Erythroblast (primary cell): Measurements from ENCODE around the gene LIG3.
"Not testable (repeated sequence)": the region's sequence is repeated elsewhere in the genome, so short reads cannot be mapped to it uniquely, and the experiment has no call there.

Experiments used
- DNase-seq, 2 experiments: peaks; one replicate each; lab custom pipeline; 2025; lab: John Stamatoyannopoulos, UW
- GATA1 ChIP-seq: IDR thresholded peaks from 2 replicates; pipeline ENCODE4 v1.6.1; 2011; ENCODE audit warnings: low read depth, mild to moderate bottlenecking, control low read depth, low read length, moderate library complexity
- POLR2A ChIP-seq: IDR thresholded peaks from 2 replicates; pipeline ENCODE4 v1.6.1; 2011; ENCODE audit warnings: mild to moderate bottlenecking, low read length

The LIG3 gene

GRCh38 chr17:35016369-35016768 lies 36.1 kb downstream of the LIG3 start:
- no peak for DNase-seq
- TF ChIP-seq GATA1 (no peak), POLR2A (no peak)

DNA sequence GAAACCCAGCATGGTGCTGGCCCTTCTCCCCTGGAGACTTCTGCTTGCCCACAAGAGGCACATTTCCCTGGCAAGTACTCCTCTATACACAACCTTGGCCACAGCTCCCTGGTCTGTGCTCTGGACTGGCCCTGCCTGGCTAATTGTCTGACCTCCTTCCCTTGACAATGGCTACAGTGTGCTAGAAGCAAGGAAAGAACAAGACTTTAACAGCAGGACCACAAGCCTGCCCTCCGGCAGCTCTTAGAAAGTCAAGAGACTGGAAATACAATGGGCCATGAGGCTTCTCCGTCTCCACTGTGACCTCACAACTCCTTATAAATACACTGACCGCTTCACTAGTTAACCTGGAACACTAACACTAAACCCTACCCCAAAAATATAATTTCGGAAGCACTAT lies 36.7 kb downstream of the LIG3 start:
- TF ChIP-seq POLR2A (no peak), GATA1 (no peak)
- no peak for DNase-seq

- TF ChIP-seq GATA1 (no peak), POLR2A (no peak)
- DNase-seq = no peak
These were observed 38.5 kb downstream of the LIG3 start for GRCh38 chr17:35018814-35019213.

GRCh38 chr17:35019386-35020179 lies 39.3 kb downstream of the LIG3 start:
- TF ChIP-seq POLR2A (no peak), GATA1 (no peak)
- DNase-seq = no peak

DNA sequence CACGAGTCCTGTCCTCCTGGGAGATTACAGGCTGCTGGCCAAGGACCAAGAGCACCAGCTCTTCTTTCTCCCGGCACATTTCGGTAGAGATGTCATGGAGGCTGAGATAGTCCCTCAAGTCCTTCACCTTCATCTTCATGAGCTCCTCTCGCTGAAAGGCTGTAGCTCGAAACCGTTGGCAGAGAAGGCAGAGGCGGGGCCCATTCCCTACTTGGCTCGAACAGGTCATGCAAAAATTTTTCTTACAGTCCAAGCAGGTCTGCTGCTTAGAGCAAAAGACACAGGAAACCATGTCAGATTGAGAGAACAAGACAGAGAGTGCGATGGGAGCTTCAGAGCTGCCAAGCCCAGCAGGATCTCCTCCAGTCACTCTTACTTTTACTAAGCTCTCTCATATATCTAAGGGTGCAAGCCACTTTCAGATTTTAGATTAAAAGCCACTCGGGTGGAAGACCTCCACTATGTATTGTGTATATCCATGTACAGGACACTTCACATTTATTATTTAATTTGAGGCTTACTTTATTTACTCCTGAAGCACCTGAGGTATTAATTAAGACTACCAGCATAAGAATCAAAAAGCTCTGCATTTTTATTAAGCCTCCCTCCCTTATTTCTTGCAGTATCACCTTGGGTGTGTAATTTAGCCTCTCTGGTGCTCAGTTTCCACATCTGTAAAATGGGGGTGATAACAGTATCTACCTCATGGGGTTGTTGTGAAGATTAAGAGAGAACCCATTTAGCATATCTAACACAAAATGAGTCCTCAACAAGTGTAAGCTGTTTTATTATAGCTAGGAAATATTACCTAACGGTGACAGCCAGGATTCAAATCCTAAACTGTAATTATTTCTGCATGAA lies 41.4 kb downstream of the LIG3 start:
- no peak for TF ChIP-seq POLR2A
- TF ChIP-seq GATA1 = no peak

GRCh38 chr17:35022536-35023063 lies 42.3 kb downstream of the LIG3 start:
- DNase-seq = no peak
- no peak for TF ChIP-seq GATA1
- no peak for TF ChIP-seq POLR2A

More for the DNA sequence above, 41.4 kb downstream of the LIG3 start:
- DNase-seq = no peak

DNA sequence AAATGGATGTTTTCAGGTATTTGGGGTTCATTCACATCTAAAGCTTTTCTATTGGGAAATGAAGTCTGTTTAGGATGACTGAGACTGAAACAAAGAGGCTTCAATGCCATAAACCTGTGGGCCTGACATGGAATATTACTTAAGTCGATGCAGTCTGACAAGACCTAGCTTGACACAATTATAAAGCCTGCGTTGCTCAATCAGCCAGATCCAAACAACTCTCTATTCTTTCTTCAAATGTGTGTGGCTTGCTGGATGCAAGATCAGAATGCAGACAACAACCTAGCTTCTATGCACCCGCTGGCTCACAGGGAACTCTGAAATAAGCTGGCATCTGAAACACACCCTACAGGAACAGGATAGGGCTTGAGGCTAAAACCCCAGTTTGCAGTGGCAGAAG lies 43.2 kb downstream of the LIG3 start:
- no peak for DNase-seq
- no peak for TF ChIP-seq POLR2A
- TF ChIP-seq GATA1 = no peak

GRCh38 chr17:35025541-35025940 lies 45.2 kb downstream of the LIG3 start:
- DNase-seq = no peak
- TF ChIP-seq POLR2A = no peak
- no peak for TF ChIP-seq GATA1

GRCh38 chr17:35028097-35028496 lies 47.8 kb downstream of the LIG3 start:
- DNase-seq = not testable (repeated sequence)

DNA sequence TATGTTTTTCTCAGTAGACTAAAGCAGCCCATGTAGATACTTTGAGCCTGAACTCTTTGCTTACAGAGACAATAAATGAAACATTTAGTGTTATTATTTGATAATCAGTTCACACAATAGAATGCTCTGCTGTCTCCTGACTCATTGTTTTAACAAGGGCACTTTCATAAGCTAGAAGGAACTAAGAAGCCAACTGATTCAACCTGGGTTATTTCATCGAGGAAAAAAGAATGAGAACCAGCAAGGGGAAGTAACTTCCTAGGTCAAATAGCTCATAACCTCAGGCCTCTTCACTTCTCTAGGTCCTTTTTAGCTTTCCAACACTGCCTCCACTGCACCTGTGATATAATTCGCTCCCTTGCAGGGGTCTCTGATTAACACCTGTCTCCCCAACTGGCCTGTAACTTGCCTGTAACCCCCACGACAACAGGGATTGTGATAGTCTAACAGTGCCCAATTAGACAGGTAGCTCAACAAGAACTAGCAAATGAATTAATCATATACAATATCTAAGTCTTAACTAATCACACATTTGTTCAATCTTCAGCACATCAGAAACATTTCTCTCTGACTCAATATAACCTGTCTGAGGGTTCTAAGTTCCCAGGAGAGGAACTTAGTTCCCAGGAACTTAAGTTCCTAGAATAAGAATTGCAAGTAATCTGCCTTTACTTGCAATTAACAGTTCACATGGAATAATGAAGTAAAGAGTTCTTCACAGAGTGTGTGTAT lies 48.4 kb downstream of the LIG3 start:
- DNase-seq = no peak
- TF ChIP-seq GATA1 (no peak), POLR2A (no peak)

GRCh38 chr17:35030780-35031179 lies 50.5 kb downstream of the LIG3 start:
- DNase-seq = no peak
- no peak for TF ChIP-seq GATA1
- no peak for TF ChIP-seq POLR2A

DNA sequence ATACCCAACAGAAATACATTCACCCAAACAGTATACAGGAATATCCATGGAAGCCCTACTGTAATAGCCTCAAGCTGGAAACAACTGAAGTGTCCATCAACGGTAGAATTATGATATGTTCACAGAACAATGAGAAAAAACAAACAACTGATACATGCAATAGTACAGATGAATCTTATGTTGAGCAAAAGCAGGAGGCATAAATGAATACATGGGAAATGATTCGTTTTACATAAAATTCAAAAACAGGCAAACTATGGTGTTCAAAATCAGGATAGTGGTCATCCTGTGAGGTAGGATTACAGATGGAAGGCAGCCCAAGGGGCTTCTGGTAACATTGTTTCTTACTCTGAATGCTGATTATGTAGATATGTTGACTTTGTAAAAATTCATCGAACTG lies 58.1 kb downstream of the LIG3 start:
- DNase-seq = no peak
- no peak for TF ChIP-seq GATA1
- TF ChIP-seq POLR2A = no peak

GRCh38 chr17:35041390-35041789 lies 61.1 kb downstream of the LIG3 start:
- no peak for TF ChIP-seq POLR2A
- no peak for TF ChIP-seq GATA1
- DNase-seq = no peak
